Smooth muscle cell of the pulmonary artery (primary cell): ENCODE data around the gene ADRA2A. TPM values are rescaled to one million over a fixed set of nuclear protein-coding genes. Genes with fewer than 3 reads are reported as not detected.

ENCODE experiments used
- total RNA-seq: library from RNA; depleted of rRNA; stranded (reverse); fragments of >200 nt; gene quantifications from 2 replicates; pipeline ENCODE4 v1.2.3, GENCODE V29; 2014

Gene ADRA2A
- total RNA-seq = 0.20 and 2.0 TPM in 2 replicates

GRCh38 chr10:111076682-111077478 is at the start of gene ADRA2A:
TSS of gene ADRA2A (plus strand) at chr10:111077029. CDS start at chr10:111077997, 968 bp downstream.

Other genes starting within 250 kb of the ADRA2A start
- 34.9 and 41.9 TPM in 2 replicates for gene PDCD4, start 205.1 kb upstream of the ADRA2A start, total RNA-seq
- gene BBIP1, start 157.8 kb upstream of the ADRA2A start, total RNA-seq = 22.1 and 22.9 TPM in 2 replicates
- 46.3 and 62.8 TPM in 2 replicates for gene SHOC2, start 157.4 kb upstream of the ADRA2A start, total RNA-seq